Psoas muscle (tissue), 8 donors: ENCODE results near the gene SREBF1. TPM values are rescaled to one million over a fixed set of nuclear protein-coding genes. Genes with fewer than 3 reads are reported as not detected.

Source experiments
- ATAC-seq, 4 donors: fragments of 200-7000 bp; cut with Tn5 transposase; one replicate each; pipeline ENCODE4 v1.9.1; 2020; ENCODE audit warnings: moderate library complexity in 3 of 4, mild to moderate bottlenecking in 2 of 4
- DNase-seq, 2 donors: peaks; one replicate each; pipeline ENCODE4 v3.0.0-alpha.2; 2020
- H3K27ac ChIP-seq: fragments of 200-600 bp; one replicate; pipeline ENCODE4 v1.8.0; 2022
- H3K27me3 ChIP-seq, 3 donors: fragments of 200-600 bp in 1 of 3; one replicate each; pipeline versions ENCODE4 v1.6.1 to v1.8.0; 2013 to 2022; ENCODE audit warnings: low read length in 2 of 3, mild to moderate bottlenecking in 2 of 3, moderate library complexity in 1 of 3; ENCODE audit not compliant: insufficient read depth in 3 of 3
- H3K36me3 ChIP-seq, 2 donors: fragments of 200-600 bp in 1 of 2; one replicate each; pipeline versions ENCODE4 v1.6.1 to v1.8.0; 2013 to 2022; ENCODE audit warnings: low read depth in 1 of 2, mild to moderate bottlenecking in 1 of 2, moderate library complexity in 1 of 2; ENCODE audit not compliant: insufficient read depth in 1 of 2
- H3K4me1 ChIP-seq: fragments of 200-600 bp; one replicate; pipeline ENCODE4 v1.8.0; 2022
- H3K4me3 ChIP-seq: fragments of 200-600 bp; one replicate; pipeline ENCODE4 v1.8.0; 2022; ENCODE audit warnings: mild to moderate bottlenecking
- H3K9me3 ChIP-seq: fragments of 200-600 bp; one replicate; pipeline ENCODE4 v1.8.0; 2022
- WGBS, 3 donors: extraction: QIAGEN DNeasy Blood & Tissue Kit; methylation state at CpG; one replicate each; pipeline versions ENCODE4 v1.1.6 to v1.1.7; 2013; 5-methylcytosine and 5-hydroxymethylcytosine counted together
- intact Hi-C, 2 donors: fragments of 100-400 bp; cut with DNase I; formaldehyde crosslinking; loops; one replicate each; pipeline versions ENCODE4 v1.11.0 to v1.14.2; 2022
- polyA plus RNA-seq, 3 donors: library from polyadenylated mRNA; stranded (reverse); fragments of 200-250 nt; gene quantifications; one replicate each; pipeline ENCODE4 v1.2.3, GENCODE V29; 2013
- total RNA-seq, 4 donors: library from RNA; stranded (reverse); fragmentation: NEBNext Ultra II Directional in 2 of 4; extraction: Animal tissue kit (Norgen Biotek cat#: 25700) in 2 of 4; gene quantifications; one replicate each; pipeline versions ENCODE4 v1.2.1 to v1.2.4, GENCODE V29; 2021 to 2023
- TF ChIP-seq, protein P1 (sequence below): fragments of 200-600 bp; IDR thresholded peaks from one replicate; pipeline ENCODE4 v1.8.0; 2022; ENCODE audit warnings: antibody characterized with exemption
- donor health status: healthy with polysubstance abuse.
- donor health status: DM: no; HTN: no; CAD: no; lungs with moderate emphysema.
- donor health status: Bipolar disorder and iron deficiency.
- donor health status: healthy.
- donor health status: DM: yes; HTN: yes; CAD: no.
- donor health status: DM: no; HTN: no; CAD: no.
- donor health status: DM: no; HTN: no; CAD: no.
- donor health status: DM: yes; HTN: yes; CAD: no.

SREBF1 gene
- total and polyA plus RNA-seq, 7 donors = 6.2 to 43.0 (median 19.2) TPM

DNA sequence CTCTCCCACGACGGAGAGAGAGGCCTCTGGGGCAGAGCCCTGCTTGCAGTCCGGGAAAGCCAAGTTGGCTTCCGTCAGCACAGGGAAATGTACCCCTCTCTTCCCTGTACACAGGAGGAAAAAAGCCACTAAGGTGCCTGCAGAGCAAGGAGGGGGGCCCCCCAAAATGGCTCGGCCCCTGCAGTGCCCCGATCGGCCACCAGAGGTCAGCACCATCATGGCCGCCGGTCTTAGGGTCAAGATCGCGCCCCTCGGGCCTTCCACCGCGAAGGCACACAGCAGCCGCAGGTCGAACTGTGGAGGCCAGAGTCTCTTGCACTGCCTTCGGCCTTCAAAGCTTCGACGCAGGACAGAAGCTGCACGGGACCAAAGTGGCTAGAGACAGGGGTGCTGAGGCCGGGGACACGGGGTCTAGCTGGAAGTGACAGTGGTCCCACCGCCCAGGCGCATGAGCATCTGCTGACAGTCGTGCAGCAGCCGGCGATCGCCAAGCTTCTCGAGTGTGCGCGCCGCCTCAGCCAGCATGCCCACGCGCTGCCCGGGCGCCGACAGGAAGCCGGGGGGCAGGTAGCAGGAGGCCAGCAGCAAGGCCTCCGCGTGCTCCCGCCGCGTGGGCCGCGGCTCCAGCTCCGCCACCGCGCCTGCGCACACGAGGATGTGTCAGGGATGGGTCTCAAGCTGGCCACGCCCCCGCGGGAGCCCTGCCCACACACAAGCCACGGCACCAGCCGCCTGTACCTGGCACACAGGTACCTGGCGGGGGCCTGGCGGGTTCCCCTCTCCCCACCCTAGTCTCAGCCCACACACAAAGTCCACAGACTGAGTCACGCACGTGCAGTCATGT is 24.4 kb downstream of the SREBF1 start:
- peaks cover 3 to 60% of the 10 kb centered on the region in 2 donors for H3K36me3 ChIP-seq
- 54 to 57% (median 57%) methylated on average over 47 to 59 of the region's 59 CpGs for WGBS, 3 donors
- intact Hi-C loops = loop anchor here (1.0 to 10.0 kb wide), 5 partner anchors 28 to 222 kb away; partner anchors contain the start of genes ATPAF2 (in 1 of the 2) and GID4 (in 1 of the 2)
- no peaks in the 10 kb centered on the region for H3K9me3 ChIP-seq
- peaks cover 35% of the 10 kb centered on the region for H3K4me1 ChIP-seq
- peak; percentile 77 to 89 for DNase-seq
- peak; percentile 57 to 70 (median 64) for ATAC-seq
- no peak overlapping the region for H3K4me3 ChIP-seq
- TF ChIP-seq, protein P1, sequence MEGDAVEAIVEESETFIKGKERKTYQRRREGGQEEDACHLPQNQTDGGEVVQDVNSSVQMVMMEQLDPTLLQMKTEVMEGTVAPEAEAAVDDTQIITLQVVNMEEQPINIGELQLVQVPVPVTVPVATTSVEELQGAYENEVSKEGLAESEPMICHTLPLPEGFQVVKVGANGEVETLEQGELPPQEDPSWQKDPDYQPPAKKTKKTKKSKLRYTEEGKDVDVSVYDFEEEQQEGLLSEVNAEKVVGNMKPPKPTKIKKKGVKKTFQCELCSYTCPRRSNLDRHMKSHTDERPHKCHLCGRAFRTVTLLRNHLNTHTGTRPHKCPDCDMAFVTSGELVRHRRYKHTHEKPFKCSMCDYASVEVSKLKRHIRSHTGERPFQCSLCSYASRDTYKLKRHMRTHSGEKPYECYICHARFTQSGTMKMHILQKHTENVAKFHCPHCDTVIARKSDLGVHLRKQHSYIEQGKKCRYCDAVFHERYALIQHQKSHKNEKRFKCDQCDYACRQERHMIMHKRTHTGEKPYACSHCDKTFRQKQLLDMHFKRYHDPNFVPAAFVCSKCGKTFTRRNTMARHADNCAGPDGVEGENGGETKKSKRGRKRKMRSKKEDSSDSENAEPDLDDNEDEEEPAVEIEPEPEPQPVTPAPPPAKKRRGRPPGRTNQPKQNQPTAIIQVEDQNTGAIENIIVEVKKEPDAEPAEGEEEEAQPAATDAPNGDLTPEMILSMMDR = peak; percentile 100
- no peak overlapping the region for H3K27ac ChIP-seq
- H3K27me3 ChIP-seq = no peaks in the 10 kb centered on the region

DNA sequence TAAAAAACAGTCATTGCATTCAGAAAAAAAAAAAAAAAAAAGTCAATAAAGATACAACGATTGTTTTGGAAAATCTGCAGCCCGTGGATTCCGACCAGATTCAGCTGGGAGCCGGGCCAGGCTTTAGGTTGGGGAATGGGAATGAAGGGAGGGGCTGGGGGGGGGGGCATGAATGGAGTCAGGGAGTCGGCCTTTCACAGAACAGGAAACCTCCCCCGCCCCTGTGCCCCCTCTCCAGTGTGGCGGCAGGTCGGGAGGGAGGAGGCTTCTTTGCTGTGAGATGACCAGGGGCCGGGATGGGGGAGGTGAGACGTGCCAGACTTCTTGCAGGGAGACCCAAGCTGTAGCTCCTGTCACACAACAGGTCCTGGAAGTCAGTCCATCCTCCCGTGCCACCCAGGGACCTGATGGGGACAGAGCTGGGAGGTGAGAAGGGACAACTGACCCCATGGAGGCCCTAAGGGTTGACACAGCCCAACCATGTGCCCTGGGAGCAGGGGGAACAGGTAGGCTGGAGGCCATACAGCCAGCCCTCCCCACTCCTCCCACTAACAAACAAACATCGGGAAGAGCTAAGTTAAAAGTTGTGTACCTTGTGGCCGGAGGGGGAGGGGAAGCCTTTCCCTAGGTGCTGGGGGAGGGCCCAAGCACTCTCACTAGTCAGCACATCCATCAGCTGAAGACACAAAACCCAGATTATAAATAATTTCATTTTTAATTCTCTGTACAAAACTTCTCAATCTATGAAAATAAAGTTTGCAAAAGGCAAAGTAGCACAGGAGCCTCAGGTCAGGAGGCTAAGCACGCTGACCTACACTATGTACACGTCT is 25.2 kb downstream of the SREBF1 start:
- 52 to 57% (median 53%) methylated on average over 15 of the region's 15 CpGs for WGBS, 3 donors
- peaks cover 34% of the 10 kb centered on the region for H3K4me1 ChIP-seq
- no peaks in the 10 kb centered on the region for H3K27me3 ChIP-seq
- peaks cover 3 to 52% of the 10 kb centered on the region in 2 donors for H3K36me3 ChIP-seq
- no peak for DNase-seq
- no peaks in the 10 kb centered on the region for H3K9me3 ChIP-seq
- H3K4me3 ChIP-seq = no peak overlapping the region
- TF ChIP-seq, protein P1 = no peak
- H3K27ac ChIP-seq = no peak overlapping the region
- no peak for ATAC-seq
- intact Hi-C loops = loop anchor here (1.0 to 10.0 kb wide), 5 partner anchors 29 to 223 kb away; partner anchors contain the start of genes ATPAF2 (in 1 of the 2) and GID4 (in 1 of the 2)

DNA sequence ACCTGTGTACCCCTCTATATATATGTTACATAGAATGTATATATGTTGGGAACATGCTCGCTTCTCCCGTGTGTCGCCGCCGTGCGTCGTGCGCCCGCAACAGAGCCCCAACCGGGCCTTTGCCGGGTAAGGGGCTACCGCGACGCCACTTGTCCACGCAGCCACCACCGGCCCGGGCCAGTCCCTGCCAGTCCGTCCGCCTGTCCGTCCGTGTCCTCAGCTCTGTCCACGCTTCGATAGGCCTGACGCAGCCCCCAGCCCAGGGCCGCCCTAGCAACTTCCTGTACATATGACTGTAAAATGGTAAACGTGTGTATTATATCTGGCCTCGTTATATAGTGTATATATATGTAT is 25.9 kb downstream of the SREBF1 start:
- 86 to 89% (median 88%) methylated on average over 27 of the region's 27 CpGs for WGBS, 3 donors
- DNase-seq = no peak
- intact Hi-C loops = loop anchor here (5.0 to 10.0 kb wide), 3 partner anchors 106 to 224 kb away; partner anchors contain the start of genes ATPAF2 (in 1 of the 2) and GID4 (in 1 of the 2)
- H3K27ac ChIP-seq = no peak overlapping the region
- H3K36me3 ChIP-seq = peaks cover 3 to 47% of the 10 kb centered on the region in 2 donors
- H3K9me3 ChIP-seq = no peaks in the 10 kb centered on the region
- no peak for ATAC-seq
- no peaks in the 10 kb centered on the region for H3K27me3 ChIP-seq
- no peak overlapping the region for H3K4me3 ChIP-seq
- H3K4me1 ChIP-seq = peaks cover 29% of the 10 kb centered on the region
- TF ChIP-seq, protein P1 = no peak

DNA sequence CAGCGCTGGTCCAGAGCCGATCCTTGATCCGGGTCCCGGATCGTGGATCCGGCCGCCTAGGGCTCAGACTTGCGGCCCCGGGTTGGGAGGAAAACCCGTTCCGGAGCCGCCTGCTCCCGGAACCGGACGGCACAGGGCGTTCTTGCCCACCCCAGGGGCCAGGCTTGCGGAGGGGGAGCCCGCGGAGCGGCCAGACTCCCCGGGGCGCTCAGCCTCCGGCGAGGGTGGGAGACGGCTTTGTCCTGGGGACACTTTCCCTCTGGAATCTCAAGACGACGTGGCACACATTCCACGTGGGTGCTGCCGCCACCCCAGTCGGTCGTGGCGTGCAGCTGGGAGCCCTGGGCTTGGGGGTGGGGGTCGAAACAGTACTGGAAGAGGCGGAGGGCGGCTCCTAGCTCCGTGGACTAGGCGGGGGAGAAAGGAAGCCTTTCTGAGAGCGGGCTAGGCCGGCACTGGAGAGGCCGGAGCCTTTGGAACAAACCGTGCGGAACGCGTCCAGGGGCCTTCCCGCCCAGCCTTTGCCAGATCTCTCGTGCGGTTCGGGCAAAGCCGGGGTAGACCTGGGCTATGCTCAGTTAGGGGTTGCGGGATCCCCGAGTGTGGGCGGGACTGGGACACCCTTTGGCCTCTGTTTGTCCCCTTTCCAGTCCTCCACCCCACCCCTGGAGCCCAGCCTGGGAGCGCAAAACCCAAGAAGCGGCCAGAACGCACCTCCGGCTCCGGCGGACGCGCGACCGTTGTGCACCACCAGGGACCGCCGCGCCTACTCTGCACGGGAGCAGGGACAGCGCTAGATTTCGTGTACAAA is 26.5 kb downstream of the SREBF1 start:
- no peak overlapping the region for H3K27ac ChIP-seq
- no peak overlapping the region for H3K4me3 ChIP-seq
- peaks cover 3 to 46% of the 10 kb centered on the region in 2 donors for H3K36me3 ChIP-seq

More for the DNA sequence above, 26.5 kb downstream of the SREBF1 start:
- no peaks in the 10 kb centered on the region for H3K9me3 ChIP-seq
- TF ChIP-seq, protein P1 = no peak
- peaks cover 29% of the 10 kb centered on the region for H3K4me1 ChIP-seq
- peak in 1 of 2 donors; percentile 69 for DNase-seq
- ATAC-seq = no peak
- H3K27me3 ChIP-seq = no peaks in the 10 kb centered on the region
- intact Hi-C loops = loop anchor here (5.0 to 10.0 kb wide), 3 partner anchors 107 to 225 kb away; partner anchors contain the start of genes ATPAF2 (in 1 of the 2) and GID4 (in 1 of the 2)
- WGBS, 3 donors = 74 to 80% (median 76%) methylated on average over 62 to 68 of the region's 68 CpGs
